ENCODE measurements around the gene ART5. TPM values are rescaled to one million over a fixed set of nuclear protein-coding genes. Genes with fewer than 3 reads are reported as not detected.
A peak's percentile ranks its signal among the peaks of the same experiment; 100 is the strongest.
"Not testable (repeated sequence)": the region's sequence is repeated elsewhere in the genome, so short reads cannot be mapped to it uniquely, and the experiment has no call there.

The ART5 gene
- total RNA-seq, 2 experiments from 2014 or later: not detected

DNA sequence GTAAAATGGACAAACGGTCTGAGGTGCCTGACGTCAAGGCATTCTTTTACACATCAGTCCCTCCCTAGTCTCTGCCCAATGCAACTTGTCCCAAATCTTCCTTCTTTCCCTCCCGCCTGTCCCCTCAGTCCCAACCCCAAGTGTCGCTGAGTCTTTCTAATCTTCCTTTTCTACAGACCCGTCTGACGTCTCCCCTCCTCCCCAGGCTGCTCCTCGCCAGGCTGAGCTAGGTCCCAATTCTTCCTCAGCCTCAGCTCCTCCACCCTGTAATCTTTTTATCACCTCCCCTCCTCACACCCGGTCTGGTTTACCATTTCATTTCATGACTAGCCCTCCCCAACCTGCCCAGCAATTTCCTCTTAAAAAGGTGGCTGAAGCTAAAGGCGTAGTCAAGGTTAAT is 7.6 kb upstream of the ART5 start:
- H3K4me3 Mint-ChIP-seq; H3K4me1 ChIP-seq (ENCODE audit: insufficient read depth, low read length); H3K27ac ChIP-seq (ENCODE audit: low read depth in 1 of 2, low read length in 2 of 2); CTCF ChIA-PET; H3K36me3 Mint-ChIP-seq (ENCODE audit: low read depth); H3K27me3 ChIP-seq (ENCODE audit: control insufficient read depth in 1 of 2, insufficient read depth in 2 of 2, low read length in 2 of 2); H3K4me1 Mint-ChIP-seq (ENCODE audit: low read depth); H3K27ac Mint-ChIP-seq; H3K4me3 ChIP-seq (ENCODE audit: low read length); H3K36me3 ChIP-seq (ENCODE audit: insufficient read depth, low read length); DNase-seq; POLR2A ChIA-PET; intact Hi-C loops (cut with DNase I, micrococcal nuclease); H3K9me3 Mint-ChIP-seq; H3K9me3 ChIP-seq (ENCODE audit: control insufficient read depth in 1 of 2, insufficient read depth in 1 of 2, low read length in 2 of 2); ATAC-seq (ENCODE audit: poor library complexity): not testable (repeated sequence)
- peaks cover 53% of the 10 kb centered on the region for H3K27me3 Mint-ChIP-seq

GRCh38 chr11:3648843-3649242 is 7.1 kb upstream of the ART5 start:
- H3K4me3 ChIP-seq (ENCODE audit: low read length); H3K4me1 Mint-ChIP-seq (ENCODE audit: low read depth); H3K27ac Mint-ChIP-seq; CTCF ChIA-PET; H3K27ac ChIP-seq (ENCODE audit: low read depth in 1 of 2, low read length in 2 of 2); H3K9me3 Mint-ChIP-seq; H3K27me3 ChIP-seq (ENCODE audit: control insufficient read depth in 1 of 2, insufficient read depth in 2 of 2, low read length in 2 of 2); H3K36me3 Mint-ChIP-seq (ENCODE audit: low read depth); H3K4me1 ChIP-seq (ENCODE audit: insufficient read depth, low read length); H3K36me3 ChIP-seq (ENCODE audit: insufficient read depth, low read length); intact Hi-C loops (cut with DNase I, micrococcal nuclease); H3K9me3 ChIP-seq (ENCODE audit: control insufficient read depth in 1 of 2, insufficient read depth in 1 of 2, low read length in 2 of 2); POLR2A ChIA-PET; DNase-seq; H3K4me3 Mint-ChIP-seq; ATAC-seq (ENCODE audit: poor library complexity): not testable (repeated sequence)
- peaks cover 59% of the 10 kb centered on the region for H3K27me3 Mint-ChIP-seq

GRCh38 chr11:3645552-3645951 is 3.8 kb upstream of the ART5 start:
- Mint-ChIP-seq H3K9me3 (no peaks in the 10 kb centered on the region), H3K4me3 (no peak overlapping the region), H3K27ac (no peak overlapping the region), H3K27me3 (peaks cover 73% of the 10 kb centered on the region), H3K36me3 (ENCODE audit: low read depth) (no peaks in the 10 kb centered on the region), H3K4me1 (ENCODE audit: low read depth) (peaks cover 5% of the 10 kb centered on the region)
- no peaks in the 10 kb centered on the region for H3K36me3 ChIP-seq (ENCODE audit: insufficient read depth, low read length)
- ATAC-seq (ENCODE audit: poor library complexity) (no peak), DNase-seq (no peak)
- no peak overlapping the region for H3K4me3 ChIP-seq (ENCODE audit: low read length)
- CTCF ChIA-PET: no interaction called here
- TF ChIP-seq CTCF (IDR thresholded peaks at IDR 0.05): no peak
- intact Hi-C loops (cut with DNase I, micrococcal nuclease): no loop called here
- peaks cover 12 to 27% of the 10 kb centered on the region in 2 experiments for H3K27me3 ChIP-seq (ENCODE audit: control insufficient read depth in 1 of 2, insufficient read depth in 2 of 2, low read length in 2 of 2)
- H3K27ac ChIP-seq (ENCODE audit: low read depth in 1 of 2, low read length in 2 of 2): no peak overlapping the region
- peaks cover 17% of the 10 kb centered on the region for H3K4me1 ChIP-seq (ENCODE audit: insufficient read depth, low read length)
- peaks cover 0 to 10% of the 10 kb centered on the region in 2 experiments for H3K9me3 ChIP-seq (ENCODE audit: control insufficient read depth in 1 of 2, insufficient read depth in 1 of 2, low read length in 2 of 2)
- POLR2A ChIA-PET: no interaction called here

DNA sequence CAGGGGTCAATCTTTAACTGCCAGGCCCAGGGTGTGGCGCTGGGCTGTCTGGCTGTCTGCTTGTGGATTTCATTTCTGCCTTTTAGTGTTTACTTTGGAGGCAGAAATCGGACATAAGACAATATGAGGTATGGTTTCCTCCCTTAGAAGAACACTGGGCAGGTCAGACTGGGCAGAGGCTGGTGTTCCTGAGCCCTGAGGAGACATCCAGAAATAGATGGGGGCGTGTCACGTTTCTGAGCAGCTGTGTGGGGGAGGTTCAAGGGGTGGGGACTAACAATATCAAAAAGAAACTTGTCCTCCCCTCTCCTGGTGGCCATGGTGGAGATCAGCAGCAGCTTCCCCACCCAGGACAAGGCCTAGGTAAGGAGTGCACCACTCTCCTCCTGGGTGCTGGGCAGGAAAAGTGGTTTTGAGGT is 3.0 kb upstream of the ART5 start, which contains the start of gene ART1:
Gene ART1, plus strand, starts transcription at position 312 of the 419 bp plus-strand sequence. CDS start 14,086 bp downstream, outside the sequence.
- H3K36me3 Mint-ChIP-seq (ENCODE audit: low read depth): no peaks in the 10 kb centered on the region
- Histone ChIP-seq H3K27me3 (ENCODE audit: control insufficient read depth in 1 of 2, insufficient read depth in 2 of 2, low read length in 2 of 2) (peaks cover 12 to 27% of the 10 kb centered on the region in 2 experiments), H3K4me1 (ENCODE audit: insufficient read depth, low read length) (peaks cover 17% of the 10 kb centered on the region), H3K36me3 (ENCODE audit: insufficient read depth, low read length) (no peaks in the 10 kb centered on the region), H3K4me3 (ENCODE audit: low read length) (no peak within 1 kb of the TSS), H3K27ac (ENCODE audit: low read depth in 1 of 2, low read length in 2 of 2) (no peak within 1 kb of the TSS), H3K9me3 (ENCODE audit: control insufficient read depth in 1 of 2, insufficient read depth in 1 of 2, low read length in 2 of 2) (peaks cover 0 to 10% of the 10 kb centered on the region in 2 experiments)
- no peak within 1 kb of the TSS for H3K27ac Mint-ChIP-seq
- TF ChIP-seq CTCF (IDR thresholded peaks at IDR 0.05): no peak
- ATAC-seq (ENCODE audit: poor library complexity) (no peak), DNase-seq (no peak)
- peaks cover 67% of the 10 kb centered on the region for H3K27me3 Mint-ChIP-seq
- peaks cover 5% of the 10 kb centered on the region for H3K4me1 Mint-ChIP-seq (ENCODE audit: low read depth)
- H3K9me3 Mint-ChIP-seq: no peaks in the 10 kb centered on the region
- intact Hi-C loops (cut with DNase I, micrococcal nuclease): no loop called here
- ChIA-PET CTCF (no interaction called here), POLR2A (no interaction called here)
- H3K4me3 Mint-ChIP-seq: no peak within 1 kb of the TSS

DNA sequence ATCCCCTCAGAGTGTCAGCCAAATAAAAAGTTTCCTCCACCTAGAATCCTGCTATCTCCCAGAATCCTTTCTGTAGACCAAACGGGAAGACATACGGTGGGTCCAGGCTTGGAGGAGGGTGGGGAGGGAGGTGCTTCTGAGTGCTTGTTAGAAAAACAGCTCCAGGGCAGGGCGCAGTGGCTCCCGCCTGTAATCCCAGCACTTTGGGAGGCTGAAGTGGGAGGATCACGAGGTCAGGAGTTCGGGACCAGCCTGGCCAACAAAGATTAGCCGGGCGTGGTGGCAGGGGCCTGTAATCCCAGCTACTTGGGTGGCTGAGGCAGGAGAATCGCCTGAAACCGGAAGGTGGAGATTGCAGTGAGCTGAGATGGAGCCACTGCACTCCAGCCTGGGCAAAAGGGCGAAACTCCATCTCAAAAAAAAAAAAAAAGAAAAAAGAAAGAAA is 1.3 kb upstream of the ART5 start:
- intact Hi-C loops (cut with DNase I, micrococcal nuclease); H3K9me3 ChIP-seq (ENCODE audit: control insufficient read depth in 1 of 2, insufficient read depth in 1 of 2, low read length in 2 of 2); ATAC-seq (ENCODE audit: poor library complexity); CTCF ChIA-PET; H3K36me3 ChIP-seq (ENCODE audit: insufficient read depth, low read length); H3K27ac Mint-ChIP-seq; H3K27ac ChIP-seq (ENCODE audit: low read depth in 1 of 2, low read length in 2 of 2); DNase-seq; H3K4me1 Mint-ChIP-seq (ENCODE audit: low read depth); POLR2A ChIA-PET; H3K9me3 Mint-ChIP-seq; H3K36me3 Mint-ChIP-seq (ENCODE audit: low read depth); H3K4me3 ChIP-seq (ENCODE audit: low read length): not testable (repeated sequence)
- Histone ChIP-seq H3K4me1 (ENCODE audit: insufficient read depth, low read length) (peaks cover 17% of the 10 kb centered on the region), H3K27me3 (ENCODE audit: control insufficient read depth in 1 of 2, insufficient read depth in 2 of 2, low read length in 2 of 2) (peaks cover 12 to 27% of the 10 kb centered on the region in 2 experiments)
- peak overlapping the region; percentile 83 for H3K4me3 Mint-ChIP-seq
- peaks cover 52% of the 10 kb centered on the region for H3K27me3 Mint-ChIP-seq

Measured in CD4-positive, alpha-beta T cell (primary cell).